Jurkat, Clone E6-1 (cell line): ENCODE results near the gene PPAT.

ENCODE experiments used
- DNase-seq: peaks from one replicate; pipeline ENCODE4 v3.0.0-alpha.2; 2011; ENCODE audit warnings: low read depth, low spot score
- H3K4me3 ChIP-seq: 2 replicates; pipeline ENCODE4 v1.5.1; 2011; ENCODE audit warnings: mild to moderate bottlenecking, low read length, control low read depth, moderate library complexity

PPAT gene

DNA sequence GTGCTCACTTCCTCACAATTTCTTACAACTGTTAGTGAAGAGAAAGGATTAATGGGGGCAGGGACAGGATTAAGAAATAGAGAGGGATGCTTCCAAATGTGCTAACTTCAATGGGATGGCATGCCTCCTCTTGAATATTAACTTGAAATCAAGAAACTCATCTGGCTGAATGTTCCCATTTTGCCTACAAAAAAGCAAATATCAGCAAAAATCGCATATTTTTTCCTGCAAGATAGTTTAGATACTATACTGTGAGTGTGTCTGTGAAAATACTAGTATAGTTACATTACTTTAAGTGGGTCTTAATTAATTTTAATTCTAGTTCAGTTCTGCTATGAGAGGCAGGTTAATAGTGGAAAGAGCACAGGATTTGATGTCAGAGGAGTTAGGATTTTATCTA, 5.6 kb upstream of the PPAT start:
- no peak for DNase-seq
- no peak overlapping the region for H3K4me3 ChIP-seq

GRCh38 chr4:56438766-56439165, 3.4 kb upstream of the PPAT start:
- H3K4me3 ChIP-seq: no peak overlapping the region
- no peak for DNase-seq

DNA sequence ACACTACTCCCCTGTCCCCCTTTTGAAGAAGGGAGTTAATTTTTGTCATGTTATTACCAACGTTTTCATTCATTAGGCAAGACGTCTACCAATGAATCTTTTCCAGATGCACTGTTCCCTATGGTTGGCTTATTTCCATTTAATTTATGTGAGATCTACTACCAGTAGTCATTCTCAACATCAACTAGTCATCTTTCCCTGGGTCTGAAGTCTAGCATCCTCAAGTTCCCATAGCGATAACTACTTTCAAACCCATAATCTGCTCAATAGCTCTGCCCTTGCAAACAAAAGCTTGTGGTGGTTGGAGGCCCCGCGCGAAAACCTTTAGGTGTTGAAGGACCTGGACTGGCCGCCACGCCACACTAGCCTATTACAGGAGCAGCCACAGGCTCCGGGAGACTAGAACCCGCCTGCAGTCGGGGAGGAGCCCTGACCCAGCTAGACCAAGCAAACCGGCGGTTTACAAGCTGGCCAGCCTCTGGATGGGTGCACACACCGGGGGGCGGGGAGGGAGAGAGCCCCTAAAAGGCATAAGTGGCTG, 746 bp downstream of the PPAT start:
- no peak for DNase-seq
- H3K4me3 ChIP-seq: peak overlapping the region; percentile 76

DNA sequence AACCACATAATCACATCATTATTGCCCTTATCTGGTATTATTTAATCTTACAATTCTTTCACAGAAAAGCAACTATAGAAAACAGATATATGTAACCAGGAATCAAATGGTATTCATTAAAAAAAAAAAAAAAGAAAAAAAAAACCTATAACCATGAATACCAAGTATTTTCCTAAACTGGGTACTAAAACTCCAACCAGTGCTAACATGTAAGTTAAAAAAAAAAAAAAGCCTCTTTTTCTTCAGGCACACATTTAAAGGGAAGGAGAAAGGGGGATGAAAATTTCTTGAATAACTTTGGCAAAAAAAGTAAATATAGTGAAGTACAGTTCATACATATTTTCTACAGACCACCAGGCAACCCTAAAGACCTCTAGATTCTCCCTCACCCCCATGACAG, 2.1 kb downstream of the PPAT start:
- DNase-seq: no peak
- no peak overlapping the region for H3K4me3 ChIP-seq

DNA sequence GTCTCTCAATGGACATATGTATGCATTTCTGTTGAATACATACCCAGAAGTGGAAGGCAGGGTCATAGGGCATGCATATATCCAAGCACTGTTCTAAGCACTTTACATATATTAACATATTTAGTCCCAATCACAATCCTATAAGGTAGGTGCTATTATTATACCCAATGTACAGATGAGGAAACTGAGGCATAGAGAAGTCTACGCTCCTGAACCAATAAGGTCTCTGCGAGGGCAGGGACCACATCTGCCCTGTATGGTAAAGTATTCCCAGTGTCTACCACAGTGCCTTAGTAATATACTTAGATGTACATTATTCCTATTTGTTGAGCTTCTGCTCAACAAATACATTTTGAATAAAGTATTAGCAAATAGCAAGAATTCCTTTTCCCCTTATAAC, 5.2 kb downstream of the PPAT start:
- H3K4me3 ChIP-seq: no peak overlapping the region
- DNase-seq: no peak

- no peak for DNase-seq
- no peak overlapping the region for H3K4me3 ChIP-seq
Measured at GRCh38 chr4:56427179-56427578, 8.2 kb downstream of the PPAT start.

- H3K4me3 ChIP-seq: no peak overlapping the region
- no peak for DNase-seq
Measured at GRCh38 chr4:56426273-56426672, 9.1 kb downstream of the PPAT start.

GRCh38 chr4:56425518-56425917, 9.9 kb downstream of the PPAT start:
- DNase-seq: no peak

GRCh38 chr4:56424697-56425514, 10.5 kb downstream of the PPAT start:
- DNase-seq: no peak

More at GRCh38 chr4:56425518-56425917, 9.9 kb downstream of the PPAT start:
- no peak overlapping the region for H3K4me3 ChIP-seq

GRCh38 chr4:56424176-56424575, 11.2 kb downstream of the PPAT start:
- DNase-seq: no peak

More at GRCh38 chr4:56424697-56425514, 10.5 kb downstream of the PPAT start:
- no peak overlapping the region for H3K4me3 ChIP-seq

DNA sequence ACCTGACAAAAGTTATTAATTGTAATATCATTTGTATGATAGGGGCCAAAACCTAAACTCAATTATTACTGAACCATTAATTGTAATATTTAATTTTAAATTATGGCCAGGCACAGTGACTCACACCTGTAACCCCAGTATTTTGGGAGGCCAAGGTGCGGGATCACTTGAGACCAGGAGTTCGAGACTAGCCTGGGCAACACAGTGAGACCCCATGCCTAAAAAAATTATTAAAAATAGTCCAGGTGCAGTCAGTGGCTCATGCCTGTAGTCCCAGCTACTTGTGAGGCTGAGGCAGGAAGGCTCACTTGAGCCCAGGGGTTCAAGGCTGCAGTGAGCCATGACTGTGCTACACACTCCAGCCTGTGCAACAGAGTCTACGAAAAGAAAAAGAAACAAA, 18.0 kb downstream of the PPAT start:
- H3K4me3 ChIP-seq: no peak overlapping the region
- DNase-seq: no peak

More at GRCh38 chr4:56424176-56424575, 11.2 kb downstream of the PPAT start:
- H3K4me3 ChIP-seq: no peak overlapping the region

DNA sequence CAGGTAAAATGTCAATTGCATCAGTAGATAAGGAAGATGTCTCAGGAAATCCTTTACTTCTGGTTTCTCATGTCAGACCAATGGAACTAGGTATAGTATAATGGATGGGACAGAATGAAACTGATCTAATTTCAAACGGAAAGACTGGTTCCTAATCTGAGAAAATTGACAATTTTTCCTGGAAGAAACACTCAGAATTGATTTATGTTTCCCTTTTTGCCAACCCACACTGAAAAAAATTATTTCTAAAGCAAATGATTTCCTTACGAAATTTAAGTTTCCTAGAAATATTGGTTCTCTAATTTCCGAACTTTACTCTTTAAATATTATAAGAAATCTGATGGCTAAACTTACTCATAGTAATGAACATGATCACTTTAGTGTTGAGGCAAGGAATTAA, 19.1 kb downstream of the PPAT start:
- H3K4me3 ChIP-seq: no peak overlapping the region
- DNase-seq: no peak

- H3K4me3 ChIP-seq: no peak overlapping the region
- DNase-seq: no peak
Measured at GRCh38 chr4:56414135-56414670, 21.2 kb downstream of the PPAT start.

GRCh38 chr4:56410247-56411062, 25.0 kb downstream of the PPAT start:
- no peak overlapping the region for H3K4me3 ChIP-seq
- DNase-seq: no peak

GRCh38 chr4:56409511-56410090, 25.8 kb downstream of the PPAT start:
- H3K4me3 ChIP-seq: no peak overlapping the region
- no peak for DNase-seq

GRCh38 chr4:56408978-56409377, 26.4 kb downstream of the PPAT start:
- no peak for DNase-seq
- no peak overlapping the region for H3K4me3 ChIP-seq

- no peak overlapping the region for H3K4me3 ChIP-seq
- no peak for DNase-seq
Measured at GRCh38 chr4:56406151-56406550, 29.3 kb downstream of the PPAT start.

DNA sequence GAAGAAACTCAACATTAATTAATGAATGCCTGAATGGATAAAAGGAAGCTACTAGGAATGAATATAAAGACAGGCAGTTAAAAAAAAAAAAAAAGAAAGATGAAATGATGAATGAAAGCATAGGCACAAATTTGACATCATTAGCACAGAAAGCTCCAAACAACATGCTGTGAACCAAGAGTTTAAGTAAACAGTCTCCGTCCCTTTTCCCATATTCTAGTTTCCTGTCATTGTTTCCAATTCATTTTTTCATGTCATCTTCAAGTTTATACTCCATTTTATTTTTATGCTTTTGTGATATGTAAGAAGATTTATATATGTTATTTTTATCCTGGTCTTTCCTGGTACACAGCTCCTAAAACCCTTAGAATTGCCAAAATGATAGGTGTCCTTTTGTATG, 30.4 kb downstream of the PPAT start:
- no peak for DNase-seq

GRCh38 chr4:56400560-56400959, 34.9 kb downstream of the PPAT start:
- DNase-seq: no peak
- H3K4me3 ChIP-seq: no peak overlapping the region

More for the DNA sequence above, 30.4 kb downstream of the PPAT start:
- no peak overlapping the region for H3K4me3 ChIP-seq
